Stimulated activated CD4-positive, alpha-beta T cell treated with anti-CD3 and anti-CD28 coated beads, TNF-alpha, amount 100 ng/mL, for 24 hours (primary cell): ENCODE measurements around the gene DTD1.

Source experiments
- DNase-seq, 3 experiments: peaks; one replicate each; pipeline ENCODE4 v3.0.0-alpha.2; 2020; ENCODE audit warnings: low read depth in 3 of 3

Gene DTD1, protein sequence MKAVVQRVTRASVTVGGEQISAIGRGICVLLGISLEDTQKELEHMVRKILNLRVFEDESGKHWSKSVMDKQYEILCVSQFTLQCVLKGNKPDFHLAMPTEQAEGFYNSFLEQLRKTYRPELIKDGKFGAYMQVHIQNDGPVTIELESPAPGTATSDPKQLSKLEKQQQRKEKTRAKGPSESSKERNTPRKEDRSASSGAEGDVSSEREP

DNA sequence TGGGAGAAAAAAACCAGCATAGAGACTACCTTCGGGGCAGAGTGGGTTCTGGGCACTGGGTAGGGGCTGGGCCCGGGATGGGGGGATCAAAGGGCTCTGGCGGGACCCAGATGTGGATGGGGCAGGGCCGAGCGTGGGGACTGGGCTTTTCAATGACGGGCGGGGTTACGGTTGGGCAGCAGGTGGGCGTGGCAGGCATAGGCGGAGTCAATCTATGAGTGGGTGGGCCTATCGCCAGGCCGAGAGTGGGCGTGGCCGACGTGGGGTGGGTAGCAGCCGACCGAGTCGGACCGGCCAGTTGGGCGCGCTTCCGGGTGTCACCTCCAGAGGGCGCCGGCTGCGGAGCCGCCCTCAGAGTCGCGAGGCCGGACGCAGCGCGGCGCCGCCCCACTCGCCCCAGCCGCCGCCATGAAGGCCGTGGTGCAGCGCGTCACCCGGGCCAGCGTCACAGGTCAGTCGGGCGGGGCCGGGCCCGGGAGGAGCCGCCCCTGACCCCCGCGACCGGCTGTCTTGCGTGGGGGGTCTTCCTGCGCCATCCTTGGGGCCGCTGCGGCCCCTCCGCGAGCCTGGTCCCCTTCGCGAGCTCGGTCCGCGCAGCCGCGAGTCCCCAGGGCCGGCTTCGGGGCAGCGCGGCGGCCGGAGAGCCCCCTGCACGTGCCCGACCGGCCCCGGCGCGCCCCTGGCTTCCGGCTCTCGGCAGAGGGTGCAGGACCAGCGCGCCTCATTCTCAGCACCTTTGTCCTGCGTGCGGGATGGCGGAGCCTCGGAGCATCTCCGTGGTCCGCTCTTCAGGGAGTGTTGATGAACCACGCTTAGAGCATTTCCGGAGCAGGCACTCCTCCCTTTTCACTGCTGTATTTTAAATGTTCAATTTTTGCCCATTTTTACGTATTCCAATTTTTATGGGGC lies at the start of gene DTD1:
DTD1 (plus strand) TSS at position 390 of the 909 bp plus-strand sequence; CDS start at position 409, 19 bp downstream.
- peak; percentile 76 to 91 (median 77) for DNase-seq

DNA sequence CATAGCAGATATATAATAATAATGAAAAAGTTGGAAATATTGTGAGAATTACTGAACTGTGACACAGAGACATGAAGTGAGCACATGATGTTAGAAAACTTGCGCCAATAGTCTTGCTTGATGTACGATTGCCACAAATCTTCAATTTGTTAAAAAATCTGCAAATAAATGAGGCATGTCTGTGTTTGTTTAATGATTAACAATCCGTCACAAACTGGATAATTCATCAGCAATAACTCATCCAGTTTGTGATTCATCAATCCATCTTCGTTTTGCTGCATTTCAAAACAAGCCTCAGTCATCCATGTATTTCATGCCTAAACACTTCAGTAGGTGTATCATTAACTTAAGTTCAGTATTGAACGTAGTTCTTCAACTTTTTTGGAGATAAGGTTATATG lies 46.1 kb upstream of the DTD1 start:
- DNase-seq, result no peak

- DNase-seq, result no peak
Observed at GRCh38 chr20:18543216-18543615, 44.6 kb upstream of the DTD1 start.

GRCh38 chr20:18543932-18544331 lies 43.9 kb upstream of the DTD1 start:
- no peak for DNase-seq

DNA sequence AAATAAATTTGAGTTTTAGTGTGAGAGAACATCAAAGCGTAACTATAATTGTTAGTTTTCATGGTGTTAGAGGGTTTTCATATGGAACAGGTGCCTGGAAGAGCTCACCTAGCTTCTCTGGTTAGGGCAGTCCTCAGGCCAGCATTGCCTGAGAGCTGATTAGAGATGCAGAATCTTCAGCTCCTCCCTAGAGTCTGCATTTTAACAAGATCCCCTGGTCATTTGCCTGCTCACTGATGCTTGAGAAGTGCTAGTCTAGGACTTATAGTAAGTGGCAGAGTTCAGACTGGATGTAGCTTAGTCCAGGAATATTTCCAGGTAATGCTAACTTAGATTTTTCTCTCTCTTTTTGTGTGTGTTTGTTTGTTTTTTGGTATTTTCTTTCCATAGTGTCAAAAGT lies 42.3 kb upstream of the DTD1 start:
- DNase-seq, result no peak

DNA sequence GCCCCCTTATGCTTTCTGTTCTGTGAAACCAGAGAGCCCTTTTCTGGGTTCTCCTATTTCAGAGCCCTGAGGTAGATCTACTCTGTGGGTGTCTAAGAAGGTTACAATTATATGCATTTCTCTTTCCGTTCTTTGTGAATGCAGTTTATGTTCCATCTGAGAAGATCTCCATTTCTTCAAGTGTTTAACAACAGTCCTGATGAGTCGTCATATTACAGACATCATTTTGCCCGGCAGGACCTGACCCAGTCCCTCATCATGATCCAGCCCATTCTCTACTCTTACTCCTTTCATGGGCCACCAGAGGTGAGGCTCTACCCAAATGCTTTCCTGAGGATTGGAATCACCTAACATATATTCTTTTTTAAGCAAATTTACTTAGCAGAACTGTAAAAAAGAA lies 39.4 kb upstream of the DTD1 start:
- DNase-seq, result no peak

DNA sequence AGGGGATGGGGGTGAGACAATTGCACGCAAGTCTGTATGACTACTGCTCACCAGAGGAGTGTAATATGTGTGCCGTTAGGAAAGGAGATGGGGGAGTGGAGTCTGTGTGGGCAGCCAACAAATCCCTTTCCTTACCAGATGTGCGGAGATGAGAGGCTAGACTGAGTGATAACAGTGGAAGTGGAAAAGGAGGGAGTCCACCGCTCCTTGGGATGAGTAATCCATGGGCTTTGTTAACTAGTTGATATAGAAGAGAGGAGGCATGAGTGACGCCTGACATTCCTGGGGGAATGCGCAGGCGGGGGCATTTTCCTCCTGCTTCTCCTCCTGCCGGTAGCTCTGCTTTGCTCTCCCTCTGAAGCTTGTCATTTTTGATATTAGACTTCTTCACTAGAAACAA lies 34.1 kb upstream of the DTD1 start:
- DNase-seq, result no peak

GRCh38 chr20:18566892-18567738 lies 20.7 kb upstream of the DTD1 start, which contains the start of gene SMIM26:
SMIM26 (plus strand) TSS chr20:18567432; CDS start chr20:18567479, 47 bp downstream.
- DNase-seq, result peak; percentile 90 to 95 (median 92)

GRCh38 chr20:18567739-18568091 lies 20.1 kb upstream of the DTD1 start:
- no peak for DNase-seq

DNA sequence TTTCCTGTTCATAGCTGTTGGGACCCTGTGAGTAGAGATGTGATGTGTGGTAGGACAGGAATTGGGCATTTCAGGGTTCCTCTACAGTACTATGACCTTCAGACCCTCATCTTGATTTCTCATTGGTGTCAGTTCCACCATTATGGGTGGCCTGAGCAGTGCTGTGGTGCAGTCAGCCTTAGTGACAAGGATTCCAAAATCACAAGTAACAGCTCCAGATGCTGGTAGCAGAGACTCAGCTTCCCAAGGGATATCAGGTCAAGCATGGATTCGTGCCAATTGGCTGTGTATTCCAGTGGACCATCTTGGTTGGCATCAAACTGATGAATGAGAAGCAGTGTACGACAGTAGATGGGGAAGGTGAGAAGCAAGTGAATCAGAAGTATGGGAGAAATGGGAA lies 16.8 kb upstream of the DTD1 start:
- DNase-seq, result no peak

GRCh38 chr20:18571578-18571977 lies 16.3 kb upstream of the DTD1 start:
- no peak for DNase-seq

DNA sequence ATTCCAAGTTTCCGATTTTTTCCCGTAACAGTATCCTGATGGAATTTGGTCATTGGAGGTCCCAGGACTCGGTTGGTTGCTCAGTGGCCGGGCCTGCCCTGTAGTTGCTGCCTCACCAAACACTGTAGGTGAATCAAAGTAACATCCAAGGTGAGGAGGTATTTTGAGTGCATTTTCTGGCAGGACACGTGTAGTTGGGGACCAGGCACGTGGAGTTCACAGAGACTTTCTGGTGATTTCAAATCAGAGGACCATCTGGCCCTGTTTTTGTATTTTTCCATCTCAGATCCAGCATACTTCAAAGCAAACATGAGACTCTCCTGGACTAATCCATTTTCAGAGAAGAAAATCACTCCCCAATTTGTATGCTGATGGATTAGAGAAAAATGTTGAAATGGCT lies 9.9 kb upstream of the DTD1 start:
- DNase-seq, result no peak

DNA sequence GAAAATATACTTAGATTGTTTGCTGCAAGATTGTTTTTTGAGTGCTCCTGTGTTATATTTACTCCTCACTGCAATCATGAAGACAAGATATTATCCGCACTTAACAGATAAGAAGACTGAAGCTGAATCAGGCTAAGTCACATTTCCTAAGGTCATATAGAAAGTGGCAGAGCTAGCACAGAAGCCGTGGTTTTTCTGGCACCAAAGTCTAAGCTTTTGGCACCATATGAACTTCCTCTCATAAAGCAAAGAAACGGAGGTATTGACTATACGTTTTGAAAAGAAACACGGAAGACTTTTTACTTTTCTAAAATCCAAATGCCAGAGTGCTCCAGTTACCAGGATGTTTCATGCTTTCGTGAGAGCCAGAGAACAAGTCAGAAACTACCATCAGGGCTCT lies 9.3 kb upstream of the DTD1 start:
- DNase-seq, result no peak

DNA sequence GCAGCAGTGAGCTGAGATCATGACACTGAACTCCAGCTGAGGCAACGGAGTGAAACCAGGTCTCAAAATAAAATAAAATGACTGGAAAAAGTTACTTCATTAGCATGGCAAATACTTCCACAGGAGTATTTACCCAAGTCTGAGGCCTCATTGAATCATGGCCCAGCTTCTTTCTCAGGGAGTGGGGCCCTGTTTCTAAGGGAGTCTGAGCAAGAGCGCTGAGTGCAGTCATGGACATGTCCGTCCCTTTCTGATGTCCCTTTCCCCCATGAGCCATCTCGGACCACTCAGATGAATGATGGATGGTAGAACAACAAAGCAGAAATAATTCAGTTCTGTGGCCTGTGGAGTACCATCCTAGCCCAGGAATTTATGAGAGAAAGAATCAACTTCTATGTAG lies 7.8 kb upstream of the DTD1 start:
- no peak for DNase-seq

GRCh38 chr20:18585134-18585533 lies 2.7 kb upstream of the DTD1 start:
- no peak for DNase-seq

- no peak for DNase-seq
Observed at GRCh38 chr20:18588574-18588933, 700 bp downstream of the DTD1 start.

DNA sequence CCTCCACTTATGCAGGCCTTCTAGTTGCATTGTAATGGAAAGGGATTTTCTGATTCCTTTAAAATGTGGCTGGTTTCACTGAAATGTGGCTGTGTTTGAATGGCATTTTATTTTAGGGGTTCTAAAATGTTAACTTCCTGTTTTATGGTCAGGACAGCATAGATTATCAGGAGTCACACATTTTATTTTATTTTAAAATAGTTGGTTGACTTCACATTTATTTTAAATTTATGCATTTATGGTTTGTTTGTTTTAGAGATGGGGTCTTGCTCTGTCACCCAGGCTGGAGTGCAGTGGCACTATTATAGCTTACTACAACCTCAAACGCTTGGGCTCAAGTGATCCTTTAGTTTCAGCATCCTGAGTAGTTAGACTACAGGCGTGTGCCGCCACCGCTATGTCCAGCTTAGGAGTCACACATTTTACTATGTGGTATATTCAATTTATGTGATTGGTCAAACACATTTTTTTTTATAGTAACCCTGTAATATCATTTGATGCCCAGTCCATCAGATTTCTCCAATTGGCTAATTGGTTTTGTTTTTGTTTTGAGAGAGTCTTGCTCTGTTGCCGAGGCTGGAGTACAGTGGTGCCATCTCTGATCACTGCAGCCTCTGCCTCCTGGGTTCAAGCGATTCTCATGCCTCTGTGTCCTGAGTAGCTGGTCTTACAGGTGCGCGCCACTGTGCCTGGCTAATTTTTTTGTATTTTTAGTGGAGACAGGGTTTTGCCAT lies 2.3 kb downstream of the DTD1 start:
- DNase-seq, result no peak

- DNase-seq, result no peak
Observed at GRCh38 chr20:18596270-18596669, 8.4 kb downstream of the DTD1 start.

- DNase-seq, result no peak
Observed at GRCh38 chr20:18609741-18610140, 21.9 kb downstream of the DTD1 start.

DNA sequence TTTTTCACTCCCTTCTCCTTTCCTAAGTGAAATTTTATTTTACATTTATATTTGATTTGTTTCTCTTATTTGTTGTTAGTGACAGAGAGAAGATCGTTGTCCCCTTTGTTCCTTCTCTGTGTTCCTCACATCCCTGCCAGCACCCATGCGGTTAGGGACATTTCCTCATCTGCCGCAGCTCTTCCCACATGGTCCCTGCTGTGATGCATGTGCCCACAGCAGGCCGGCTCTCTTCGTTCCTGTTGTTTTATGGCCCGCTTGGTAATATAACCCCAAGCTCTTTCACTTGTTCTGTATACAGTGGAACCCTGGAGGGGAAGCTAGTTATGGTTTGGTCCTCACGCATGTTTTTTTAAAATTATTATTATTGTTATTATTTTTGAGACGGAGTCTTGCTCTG lies 23.6 kb downstream of the DTD1 start:
- DNase-seq, result no peak

DNA sequence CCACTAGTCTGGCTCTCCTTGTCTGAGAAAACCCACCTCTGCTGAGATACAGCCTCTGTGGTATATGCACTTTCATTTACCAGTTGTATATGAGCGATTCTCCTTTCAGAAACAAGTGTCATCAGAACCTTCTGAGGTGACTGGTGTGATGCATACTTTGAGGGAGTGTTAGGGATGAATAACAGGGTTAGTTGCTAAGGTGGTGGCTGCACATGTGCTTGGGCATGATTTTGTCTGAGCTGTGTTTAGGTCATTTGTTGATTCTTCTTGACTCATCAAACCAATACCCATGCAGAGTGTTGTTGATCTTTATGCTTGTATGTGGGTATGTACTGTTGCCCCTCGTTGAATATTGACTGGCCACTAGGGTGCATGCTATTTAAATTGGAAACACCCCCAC lies 25.7 kb downstream of the DTD1 start:
- DNase-seq, result no peak

DNA sequence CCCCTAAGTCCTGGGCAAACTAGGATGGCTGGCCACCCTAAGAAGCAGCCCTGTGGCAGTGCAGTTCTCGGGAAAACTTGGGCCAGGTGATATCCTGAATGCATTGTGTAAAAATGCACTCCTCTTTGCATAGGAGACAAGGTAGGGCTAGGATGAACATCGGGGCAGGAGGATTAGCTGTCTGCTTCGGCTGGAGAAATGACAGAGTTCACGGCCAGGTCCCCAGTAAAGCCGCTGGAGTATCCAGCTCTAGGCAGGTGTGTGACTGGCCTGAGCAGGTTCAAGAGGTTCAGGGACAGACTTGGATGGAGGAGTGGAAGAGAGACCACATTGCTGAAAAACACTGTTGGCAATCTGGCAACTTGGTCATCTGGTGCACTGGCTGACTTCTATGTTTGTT lies 26.4 kb downstream of the DTD1 start:
- no peak for DNase-seq
